ENCODE data around the gene VTI1A. TPM values are rescaled to one million over a fixed set of nuclear protein-coding genes. Genes with fewer than 3 reads are reported as not detected.

Gene VTI1A
- total RNA-seq, 1 experiment from 2014 or later, result 22.0 TPM

DNA sequence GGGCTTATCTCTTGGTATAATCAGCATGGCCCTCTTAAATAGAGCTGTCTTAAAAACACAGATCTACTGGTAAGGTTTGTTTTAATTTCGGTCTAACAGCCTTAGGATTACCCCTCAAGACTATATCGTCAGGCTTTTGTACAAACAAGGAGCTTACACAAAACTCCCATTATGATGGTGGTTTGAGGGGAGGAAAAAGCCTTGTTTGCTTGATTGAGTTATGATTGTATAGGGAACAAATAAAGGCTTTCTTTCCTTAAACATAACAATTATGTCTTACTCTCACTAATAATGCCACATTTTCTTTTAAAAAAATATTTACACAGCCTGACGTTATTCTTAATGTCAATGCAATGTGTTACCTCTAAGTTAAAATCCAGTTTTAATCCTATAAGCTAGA is 314.2 kb downstream of the VTI1A start:
- Histone ChIP-seq H3T11ph (ENCODE audit: low read length) (no peak overlapping the region), H3K79me1 (ENCODE audit: insufficient read depth, low read depth, low read length, poor library complexity, severe bottlenecking) (no peaks in the 10 kb centered on the region), H3K4me2 (ENCODE audit: insufficient read depth, insufficient read length, low read length) (no peak overlapping the region), H2BK20ac (ENCODE audit: low read depth, low read length, poor library complexity, severe bottlenecking) (no peak overlapping the region), H3K23ac (ENCODE audit: insufficient read length, low read depth, low read length) (no peak overlapping the region), H3K27ac (ENCODE audit: insufficient read length, low read depth, low read length) (no peak overlapping the region), H3K23me2 (ENCODE audit: insufficient read length, low read depth, low read length, poor library complexity, severe bottlenecking) (no peaks in the 10 kb centered on the region), H4K91ac (ENCODE audit: insufficient read length, low read depth, low read length) (no peak overlapping the region), H3K4ac (ENCODE audit: low read depth, low read length) (no peak overlapping the region), H3K14ac (ENCODE audit: insufficient read depth, low read length) (no peak overlapping the region), H3K4me1 (ENCODE audit: insufficient read depth, low read length) (no peaks in the 10 kb centered on the region; the same call in 1 of the 2 replicates), H2BK120ac (ENCODE audit: low read depth, low read length, poor library complexity, severe bottlenecking) (no peak overlapping the region), H2BK15ac (ENCODE audit: low read depth, low read length) (no peak overlapping the region), H3K27me3 (ENCODE audit: insufficient read depth, low read length) (no peaks in the 10 kb centered on the region), H2AFZ (ENCODE audit: low read length) (no peak overlapping the region), H4K20me1 (ENCODE audit: control insufficient read depth, insufficient read depth, insufficient read length) (no peaks in the 10 kb centered on the region), H2AK5ac (ENCODE audit: insufficient read length, low read length) (no peak overlapping the region), H2BK12ac (ENCODE audit: insufficient read length, low read depth, low read length) (no peak overlapping the region), H3K9me3 (ENCODE audit: control insufficient read depth, low read depth, low read length) (no peaks in the 10 kb centered on the region), H3K9ac (ENCODE audit: extremely low read depth, insufficient read length, low read length) (no peak overlapping the region), H3K56ac (ENCODE audit: insufficient read length, low read depth, low read length) (no peak overlapping the region), H3K18ac (ENCODE audit: insufficient read length, low read depth, low read length) (no peak overlapping the region), H4K5ac (ENCODE audit: insufficient read length, low read depth, low read length) (no peak overlapping the region), H3K79me2 (ENCODE audit: insufficient read depth, low read length) (no peaks in the 10 kb centered on the region), H4K8ac (replicated peaks; ENCODE audit: insufficient read length, low read depth, low read length) (no peak overlapping the region), H2BK5ac (ENCODE audit: insufficient read length, low read length) (no peak overlapping the region)
- TF ChIP-seq, protein P1, sequence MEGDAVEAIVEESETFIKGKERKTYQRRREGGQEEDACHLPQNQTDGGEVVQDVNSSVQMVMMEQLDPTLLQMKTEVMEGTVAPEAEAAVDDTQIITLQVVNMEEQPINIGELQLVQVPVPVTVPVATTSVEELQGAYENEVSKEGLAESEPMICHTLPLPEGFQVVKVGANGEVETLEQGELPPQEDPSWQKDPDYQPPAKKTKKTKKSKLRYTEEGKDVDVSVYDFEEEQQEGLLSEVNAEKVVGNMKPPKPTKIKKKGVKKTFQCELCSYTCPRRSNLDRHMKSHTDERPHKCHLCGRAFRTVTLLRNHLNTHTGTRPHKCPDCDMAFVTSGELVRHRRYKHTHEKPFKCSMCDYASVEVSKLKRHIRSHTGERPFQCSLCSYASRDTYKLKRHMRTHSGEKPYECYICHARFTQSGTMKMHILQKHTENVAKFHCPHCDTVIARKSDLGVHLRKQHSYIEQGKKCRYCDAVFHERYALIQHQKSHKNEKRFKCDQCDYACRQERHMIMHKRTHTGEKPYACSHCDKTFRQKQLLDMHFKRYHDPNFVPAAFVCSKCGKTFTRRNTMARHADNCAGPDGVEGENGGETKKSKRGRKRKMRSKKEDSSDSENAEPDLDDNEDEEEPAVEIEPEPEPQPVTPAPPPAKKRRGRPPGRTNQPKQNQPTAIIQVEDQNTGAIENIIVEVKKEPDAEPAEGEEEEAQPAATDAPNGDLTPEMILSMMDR (conservative IDR thresholded peaks at IDR 0.05), result no peak
- no peak overlapping the region for H3K4me3 Mint-ChIP-seq
- H3K36me3 Mint-ChIP-seq (ENCODE audit: insufficient read depth in 1 of 3, low read depth in 3 of 3), result no peaks in the 10 kb centered on the region; a peak in 1 of 7 replicates
- WGBS (ENCODE audit: extremely low coverage, insufficient read length, low lambda C conversion rate), result no CpG with 5 or more reads among the region's 3 CpGs
- peaks cover 14 to 15% of the 10 kb centered on the region in 2 experiments for H3K4me1 Mint-ChIP-seq
- H3K9me3 Mint-ChIP-seq, result no peaks in the 10 kb centered on the region
- no peak overlapping the region for H3K27ac Mint-ChIP-seq
- DNase-seq, result no peak
- no peaks in the 10 kb centered on the region for H3K27me3 Mint-ChIP-seq (ENCODE audit: low read depth)

Measured in H9 (cell line).